HepG2 (cell line): ENCODE results near the gene NOC2L. TPM values are rescaled to one million over a fixed set of nuclear protein-coding genes. Genes with fewer than 3 reads are reported as not detected.

Experiments
- NR1H2 ChIP-seq: sonication (generic); formaldehyde crosslinking; IDR thresholded peaks from 2 replicates; pipeline ENCODE4 v1.8.1; 2022; ENCODE audit warnings: low read depth, missing genetic modification reagents, borderline replicate concordance
- PHF8 ChIP-seq: sonication (generic); formaldehyde crosslinking; IDR thresholded peaks from 2 replicates; pipeline ENCODE4 v1.5.0; 2020; ENCODE audit warnings: missing genetic modification reagents
- POLR2AphosphoS5 ChIP-seq: IDR thresholded peaks from 2 replicates; pipeline ENCODE4 v1.6.1; 2012; ENCODE audit warnings: low read depth, low read length
- TFDP1 ChIP-seq: IDR thresholded peaks from 2 replicates; pipeline ENCODE4 v1.6.1; 2016; ENCODE audit warnings: missing compliant biosample characterization, missing genetic modification reagents, borderline replicate concordance
- TP53 ChIP-seq: sonication (generic); formaldehyde crosslinking; conservative IDR thresholded peaks from 2 replicates; pipeline ENCODE4 v1.4.0; 2020; ENCODE audit warnings: missing genetic modification reagents
- ZBTB26 ChIP-seq: IDR thresholded peaks from 2 replicates; pipeline ENCODE4 v1.6.1; 2016; ENCODE audit warnings: missing compliant biosample characterization, missing genetic modification reagents, borderline replicate concordance
- ZNF343 ChIP-seq: sonication (generic); formaldehyde crosslinking; IDR thresholded peaks from 2 replicates; pipeline ENCODE4 v1.4.0; 2020; ENCODE audit warnings: mild to moderate bottlenecking, missing genetic modification reagents
- ZNF414 ChIP-seq: sonication (generic); formaldehyde crosslinking; IDR thresholded peaks from 2 replicates; pipeline ENCODE4 v1.5.0; 2020; ENCODE audit warnings: missing genetic modification reagents
- ZNF766 ChIP-seq: sonication (generic); formaldehyde crosslinking; IDR thresholded peaks from 2 replicates; pipeline ENCODE4 v1.5.0; 2020; ENCODE audit warnings: missing genetic modification reagents, borderline replicate concordance
- polyA plus RNA-seq, 8 experiments: library from polyadenylated mRNA; depleted of rRNA in 3 of 8; stranded (reverse) in 7 of 8; unstranded in 1 of 8; fragments of >200 nt; fragmentation: Illumina TruSeq in 4 of 8; extraction: Trizol in 4 of 8; gene quantifications; 2 replicates each; pipeline versions ENCODE4 v1.2.1 to v1.2.3, GENCODE V29; 2011 to 2016; ENCODE audit warnings: low read depth in 4 of 8, missing spikeins in 1 of 8, mixed read lengths in 1 of 8; ENCODE audit not compliant: insufficient read depth in 1 of 8
- total RNA-seq, 5 experiments: library from RNA; depleted of rRNA; stranded (reverse); fragments of >200 nt; fragmentation: Illumina TruSeq; extraction: Trizol; gene quantifications; 2 replicates each; pipeline ENCODE4 v1.2.3, GENCODE V29; 2016; ENCODE audit warnings: low read depth in 1 of 5
- TF ChIP-seq, protein P1 (sequence below): sonication (generic); formaldehyde crosslinking; IDR thresholded peaks from 2 replicates; pipeline ENCODE4 v1.5.0; 2020; ENCODE audit warnings: missing genetic modification reagents, mild to moderate bottlenecking, borderline replicate concordance
- TF ChIP-seq, protein P2 (sequence below): sonication (generic); formaldehyde crosslinking; IDR thresholded peaks from 2 replicates; pipeline ENCODE4 v1.4.0; 2020; ENCODE audit warnings: missing genetic modification reagents
- TF ChIP-seq, protein P3 (sequence below), 2 experiments: fragments of 450-650 bp in 1 of 2; sonication (generic) in 1 of 2; formaldehyde crosslinking in 1 of 2; IDR thresholded peaks; 2 replicates each; pipeline versions ENCODE4 v1.6.1 to v1.8.0; 2016 to 2022; ENCODE audit warnings: antibody characterized with exemption in 1 of 2, mild to moderate bottlenecking in 1 of 2, missing genetic modification reagents in 1 of 2

The NOC2L gene
- total and polyA plus RNA-seq, 2 of the 13 experiments (the other 11 are each of a cell fraction or from before 2014, with no cell fraction given) = 32.0 to 103 TPM

- TF ChIP-seq NR1H2 (CRISPR knock-in tag) = peak; percentile 29; the same call in 1 of the 2 replicates
- peak; percentile 83; the same call in 1 of the 2 replicates for TF ChIP-seq ZNF414 (CRISPR knock-in tag)
- TF ChIP-seq, protein P1, sequence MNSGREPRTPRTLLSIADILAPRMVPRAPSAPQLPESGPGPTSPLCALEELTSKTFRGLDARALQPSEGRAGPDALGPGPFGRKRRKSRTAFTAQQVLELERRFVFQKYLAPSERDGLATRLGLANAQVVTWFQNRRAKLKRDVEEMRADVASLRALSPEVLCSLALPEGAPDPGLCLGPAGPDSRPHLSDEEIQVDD (CRISPR knock-in tag) = no peak
- peak; percentile 78; the same call in 1 of the 2 replicates for TF ChIP-seq ZNF343 (CRISPR knock-in tag)
- TF ChIP-seq, protein P2, sequence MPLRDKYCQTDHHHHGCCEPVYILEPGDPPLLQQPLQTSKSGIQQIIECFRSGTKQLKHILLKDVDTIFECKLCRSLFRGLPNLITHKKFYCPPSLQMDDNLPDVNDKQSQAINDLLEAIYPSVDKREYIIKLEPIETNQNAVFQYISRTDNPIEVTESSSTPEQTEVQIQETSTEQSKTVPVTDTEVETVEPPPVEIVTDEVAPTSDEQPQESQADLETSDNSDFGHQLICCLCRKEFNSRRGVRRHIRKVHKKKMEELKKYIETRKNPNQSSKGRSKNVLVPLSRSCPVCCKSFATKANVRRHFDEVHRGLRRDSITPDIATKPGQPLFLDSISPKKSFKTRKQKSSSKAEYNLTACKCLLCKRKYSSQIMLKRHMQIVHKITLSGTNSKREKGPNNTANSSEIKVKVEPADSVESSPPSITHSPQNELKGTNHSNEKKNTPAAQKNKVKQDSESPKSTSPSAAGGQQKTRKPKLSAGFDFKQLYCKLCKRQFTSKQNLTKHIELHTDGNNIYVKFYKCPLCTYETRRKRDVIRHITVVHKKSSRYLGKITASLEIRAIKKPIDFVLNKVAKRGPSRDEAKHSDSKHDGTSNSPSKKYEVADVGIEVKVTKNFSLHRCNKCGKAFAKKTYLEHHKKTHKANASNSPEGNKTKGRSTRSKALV (CRISPR knock-in tag) = peak; percentile 92
- peak; percentile 29; the same call in 1 of the 2 replicates for TF ChIP-seq ZBTB26 (CRISPR knock-in tag)
- peak; percentile 62 for TF ChIP-seq POLR2AphosphoS5
- peak; percentile 15; the same call in 1 of the 2 replicates for TF ChIP-seq ZNF766 (CRISPR knock-in tag)
- peak; percentile 82; the same call in 1 of the 2 replicates for TF ChIP-seq TFDP1
- TF ChIP-seq PHF8 (CRISPR knock-in tag) = peak; percentile 90
- TF ChIP-seq, protein P3, sequence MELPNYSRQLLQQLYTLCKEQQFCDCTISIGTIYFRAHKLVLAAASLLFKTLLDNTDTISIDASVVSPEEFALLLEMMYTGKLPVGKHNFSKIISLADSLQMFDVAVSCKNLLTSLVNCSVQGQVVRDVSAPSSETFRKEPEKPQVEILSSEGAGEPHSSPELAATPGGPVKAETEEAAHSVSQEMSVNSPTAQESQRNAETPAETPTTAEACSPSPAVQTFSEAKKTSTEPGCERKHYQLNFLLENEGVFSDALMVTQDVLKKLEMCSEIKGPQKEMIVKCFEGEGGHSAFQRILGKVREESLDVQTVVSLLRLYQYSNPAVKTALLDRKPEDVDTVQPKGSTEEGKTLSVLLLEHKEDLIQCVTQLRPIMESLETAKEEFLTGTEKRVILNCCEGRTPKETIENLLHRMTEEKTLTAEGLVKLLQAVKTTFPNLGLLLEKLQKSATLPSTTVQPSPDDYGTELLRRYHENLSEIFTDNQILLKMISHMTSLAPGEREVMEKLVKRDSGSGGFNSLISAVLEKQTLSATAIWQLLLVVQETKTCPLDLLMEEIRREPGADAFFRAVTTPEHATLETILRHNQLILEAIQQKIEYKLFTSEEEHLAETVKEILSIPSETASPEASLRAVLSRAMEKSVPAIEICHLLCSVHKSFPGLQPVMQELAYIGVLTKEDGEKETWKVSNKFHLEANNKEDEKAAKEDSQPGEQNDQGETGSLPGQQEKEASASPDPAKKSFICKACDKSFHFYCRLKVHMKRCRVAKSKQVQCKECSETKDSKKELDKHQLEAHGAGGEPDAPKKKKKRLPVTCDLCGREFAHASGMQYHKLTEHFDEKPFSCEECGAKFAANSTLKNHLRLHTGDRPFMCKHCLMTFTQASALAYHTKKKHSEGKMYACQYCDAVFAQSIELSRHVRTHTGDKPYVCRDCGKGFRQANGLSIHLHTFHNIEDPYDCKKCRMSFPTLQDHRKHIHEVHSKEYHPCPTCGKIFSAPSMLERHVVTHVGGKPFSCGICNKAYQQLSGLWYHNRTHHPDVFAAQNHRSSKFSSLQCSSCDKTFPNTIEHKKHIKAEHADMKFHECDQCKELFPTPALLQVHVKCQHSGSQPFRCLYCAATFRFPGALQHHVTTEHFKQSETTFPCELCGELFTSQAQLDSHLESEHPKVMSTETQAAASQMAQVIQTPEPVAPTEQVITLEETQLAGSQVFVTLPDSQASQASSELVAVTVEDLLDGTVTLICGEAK (IDR thresholded peaks at IDR 0.05) = no peak
- TF ChIP-seq, protein P3 (CRISPR knock-in tag; IDR thresholded peaks at IDR 0.05) = peak; percentile 69; the same call in 1 of the 2 replicates
- 0 out of 2 replicates have a peak, but pooled peaks have one; percentile 72 for TF ChIP-seq TP53 (CRISPR knock-in tag)
These were observed 41.5 kb upstream of the NOC2L start (continued) for GRCh38 chr1:1000357-1001056.
